A673 (cell line): ENCODE data around the gene ARHGAP24. TPM values are rescaled to one million over a fixed set of nuclear protein-coding genes. Genes with fewer than 3 reads are reported as not detected.

ENCODE experiments used
- BruUV-seq: library from RNA; stranded (reverse); fragments of 400-500 nt; replicated peaks from 2 replicates; lab custom pipeline; 2021; lab: Mats Ljungman, UMichigan
- CTCF ChIA-PET: fragments of 300-600 bp; sonication (Branson Sonifier 250); formaldehyde crosslinking; loops from one replicate; lab custom pipeline; 2022; ENCODE audit warnings: antibody characterized with exemption; lab: Charles Lee
- POLR2A ChIA-PET: fragments of 300-600 bp; sonication (Branson Sonifier 250); formaldehyde crosslinking; loops from one replicate; lab custom pipeline; 2022; ENCODE audit warnings: antibody characterized with exemption; ENCODE audit not compliant: low non-redundant PET; lab: Charles Lee
- DNase-seq: peaks from one replicate; pipeline ENCODE4 v3.0.0-alpha.2; 2015; ENCODE audit warnings: low spot score
- H3K27ac ChIP-seq: fragments of 200-600 bp; sonication (generic); 2 replicates; pipeline ENCODE4 v1.5.1; 2016; ENCODE audit warnings: mixed run types, low read depth, mild to moderate bottlenecking, mixed read lengths, antibody characterized with exemption, low read length; ENCODE audit not compliant: poor library complexity, severe bottlenecking
- H3K27me3 ChIP-seq: fragments of 200-600 bp; sonication (generic); replicated peaks from 2 replicates; pipeline ENCODE4 v1.6.1; 2017; ENCODE audit warnings: mixed run types, low read depth, mild to moderate bottlenecking, mixed read lengths, antibody characterized with exemption, low read length; ENCODE audit not compliant: insufficient read depth, poor library complexity
- H3K36me3 ChIP-seq: fragments of 200-600 bp; sonication (generic); 2 replicates; pipeline ENCODE4 v1.6.1; 2016; ENCODE audit warnings: mixed run types, mild to moderate bottlenecking, mixed read lengths, antibody characterized with exemption, low read length; ENCODE audit not compliant: insufficient read depth, poor library complexity, severe bottlenecking
- H3K4me1 ChIP-seq: fragments of 200-600 bp; sonication (generic); 2 replicates; pipeline ENCODE4 v1.6.1; 2017; ENCODE audit warnings: mixed run types, mild to moderate bottlenecking, mixed read lengths, antibody characterized with exemption, low read length; ENCODE audit not compliant: insufficient read depth, poor library complexity, severe bottlenecking
- H3K4me3 ChIP-seq: fragments of 200-600 bp; sonication (generic); 2 replicates; pipeline ENCODE4 v1.5.1; 2016; ENCODE audit warnings: low read depth, mixed run types, mild to moderate bottlenecking, mixed read lengths, low read length; ENCODE audit not compliant: poor library complexity, severe bottlenecking
- H3K9me3 ChIP-seq: fragments of 200-600 bp; sonication (generic); 2 replicates; pipeline ENCODE4 v1.6.1; 2016; ENCODE audit warnings: mixed run types, low read depth, mild to moderate bottlenecking, mixed read lengths, antibody characterized with exemption, low read length; ENCODE audit not compliant: poor library complexity, severe bottlenecking
- CTCF ChIP-seq: fragments of 300-800, 200-600 bp; sonication (generic); conservative IDR thresholded peaks from 2 replicates; pipeline ENCODE4 v1.5.1; 2017; ENCODE audit warnings: low read depth, mild to moderate bottlenecking, antibody characterized with exemption, low read length, moderate library complexity, mixed read lengths
- EZH2 ChIP-seq: fragments of 200-600 bp; sonication (generic); IDR thresholded peaks from 2 replicates; pipeline ENCODE4 v1.6.1; 2017; ENCODE audit warnings: borderline replicate concordance, low read depth, mild to moderate bottlenecking, mixed read lengths, antibody characterized with exemption, low read length; ENCODE audit not compliant: poor library complexity, severe bottlenecking
- intact Hi-C: fragments of 100-400 bp; cut with micrococcal nuclease; formaldehyde crosslinking; loops from one replicate; pipeline ENCODE4 v1.10.0; 2022; ENCODE audit not compliant: unreplicated experiment
- total RNA-seq: library from RNA; stranded (reverse); gene quantifications from 2 replicates; pipeline ENCODE4 v1.2.3, GENCODE V29; 2021

ARHGAP24 gene
- total RNA-seq, 1 experiment from 2014 or later = 5.8 TPM

DNA sequence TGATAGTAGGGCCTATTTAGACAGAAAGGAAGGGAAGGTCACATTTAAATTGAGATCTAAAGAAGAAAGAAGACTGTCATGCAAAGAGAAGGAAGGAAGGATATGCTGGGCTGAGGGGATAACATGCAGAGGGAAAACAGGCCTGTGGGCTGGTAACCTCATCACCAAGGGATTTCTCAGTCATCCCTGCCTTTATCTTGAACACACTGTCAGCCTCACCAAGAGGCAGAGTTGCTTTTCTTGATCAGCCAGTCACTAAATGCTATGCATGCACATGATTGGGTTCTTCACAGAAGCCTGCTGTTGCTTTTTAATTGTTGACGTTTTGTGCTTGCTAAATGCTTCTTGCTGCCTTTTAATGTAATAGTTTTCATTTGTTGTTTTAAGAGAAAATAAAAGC, 113.0 kb downstream of the ARHGAP24 start:
- intact Hi-C loops = no loop called here
- no peak overlapping the region for H3K27ac ChIP-seq
- H3K9me3 ChIP-seq = no peaks in the 10 kb centered on the region
- no peak for DNase-seq
- ChIA-PET POLR2A (no interaction called here), CTCF (no interaction called here)
- no peaks in the 10 kb centered on the region for H3K36me3 ChIP-seq
- no peaks in the 10 kb centered on the region for H3K27me3 ChIP-seq
- H3K4me3 ChIP-seq = no peak overlapping the region
- no peak for TF ChIP-seq CTCF
- TF ChIP-seq EZH2 = no peak
- BruUV-seq = no TSS peak
- no peaks in the 10 kb centered on the region for H3K4me1 ChIP-seq

DNA sequence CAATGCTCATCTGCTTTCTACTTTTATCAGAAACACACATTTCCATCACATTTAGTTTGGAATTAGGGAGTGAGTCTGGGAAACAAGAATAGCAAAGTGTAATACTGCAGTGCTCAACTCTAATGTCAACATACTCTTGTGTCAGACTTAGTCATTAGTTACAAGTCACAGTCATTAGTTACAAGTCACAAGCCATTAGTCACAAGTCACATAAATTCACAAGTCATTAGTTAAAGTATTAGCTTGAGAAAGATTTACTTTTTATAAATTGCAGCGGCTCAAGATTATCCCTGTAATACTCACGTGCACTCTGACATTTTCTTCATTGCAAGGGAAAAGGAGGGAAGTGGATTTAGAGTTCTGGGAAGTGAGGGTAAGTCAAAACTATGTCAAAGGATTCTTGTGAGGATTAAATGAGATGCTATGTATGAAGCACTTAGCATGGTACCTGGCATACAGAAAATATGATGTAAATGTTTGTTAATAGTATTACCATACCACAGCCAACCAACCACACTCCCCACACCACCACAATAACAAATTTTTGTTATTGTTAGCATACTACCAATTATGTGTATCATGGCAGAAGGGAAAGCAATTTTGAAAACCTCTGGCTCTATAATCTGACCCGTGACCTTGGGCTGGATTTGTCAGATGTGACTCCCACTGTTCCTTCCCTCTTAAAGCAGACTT, 116.6 kb downstream of the ARHGAP24 start:
- Histone ChIP-seq H3K27ac (no peak overlapping the region), H3K27me3 (no peaks in the 10 kb centered on the region), H3K4me1 (no peaks in the 10 kb centered on the region), H3K36me3 (no peaks in the 10 kb centered on the region), H3K4me3 (no peak overlapping the region), H3K9me3 (no peaks in the 10 kb centered on the region)
- no peak for DNase-seq
- no TSS peak for BruUV-seq
- CTCF ChIA-PET = no interaction called here
- no peak for TF ChIP-seq EZH2
- no peak for TF ChIP-seq CTCF
- POLR2A ChIA-PET = no interaction called here
- intact Hi-C loops = no loop called here

DNA sequence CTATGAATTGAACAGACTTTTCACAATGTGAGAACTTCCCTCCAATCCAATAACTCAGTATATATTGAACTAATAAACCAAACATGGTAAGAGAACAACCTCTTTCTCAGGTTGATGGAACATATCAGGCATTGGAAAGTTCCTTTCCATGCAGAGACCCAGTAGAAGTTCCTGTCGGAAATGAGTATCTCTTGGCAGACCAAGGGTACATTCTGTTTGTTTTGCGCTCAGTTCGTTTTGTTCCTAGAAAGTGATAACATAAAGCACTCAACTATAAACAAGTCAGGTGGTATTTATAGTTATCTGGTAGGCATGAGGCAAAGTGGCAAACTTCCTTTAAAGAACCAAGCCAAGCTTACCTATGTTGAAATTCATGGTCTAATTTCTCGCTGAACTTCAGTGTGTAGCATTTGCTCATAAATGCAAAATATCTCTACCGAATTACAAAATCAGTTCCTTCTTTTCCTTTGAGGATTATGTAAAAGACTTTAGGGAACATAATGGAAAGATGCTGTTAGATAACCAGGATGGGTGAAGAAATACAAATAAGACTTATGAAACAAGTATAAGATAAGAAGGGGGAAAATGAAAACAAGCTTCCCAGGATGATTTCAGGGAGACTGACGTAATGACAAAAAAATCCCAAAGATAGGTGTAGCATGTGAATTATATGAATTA, 120.3 kb downstream of the ARHGAP24 start:
- no peak for DNase-seq
- intact Hi-C loops = no loop called here
- TF ChIP-seq EZH2 (no peak), CTCF (no peak)
- Histone ChIP-seq H3K27me3 (no peaks in the 10 kb centered on the region), H3K9me3 (no peaks in the 10 kb centered on the region), H3K27ac (no peak overlapping the region), H3K36me3 (no peaks in the 10 kb centered on the region), H3K4me3 (no peak overlapping the region), H3K4me1 (no peaks in the 10 kb centered on the region)
- POLR2A ChIA-PET = no interaction called here
- no TSS peak for BruUV-seq
- CTCF ChIA-PET = no interaction called here
